ENCODE measurements around the gene CCDC116. TPM values are rescaled to one million over a fixed set of nuclear protein-coding genes. Genes with fewer than 3 reads are reported as not detected.

CCDC116 gene
- total and polyA plus RNA-seq, 4 donors: 0.37 to 0.74 (median 0.72) TPM

DNA sequence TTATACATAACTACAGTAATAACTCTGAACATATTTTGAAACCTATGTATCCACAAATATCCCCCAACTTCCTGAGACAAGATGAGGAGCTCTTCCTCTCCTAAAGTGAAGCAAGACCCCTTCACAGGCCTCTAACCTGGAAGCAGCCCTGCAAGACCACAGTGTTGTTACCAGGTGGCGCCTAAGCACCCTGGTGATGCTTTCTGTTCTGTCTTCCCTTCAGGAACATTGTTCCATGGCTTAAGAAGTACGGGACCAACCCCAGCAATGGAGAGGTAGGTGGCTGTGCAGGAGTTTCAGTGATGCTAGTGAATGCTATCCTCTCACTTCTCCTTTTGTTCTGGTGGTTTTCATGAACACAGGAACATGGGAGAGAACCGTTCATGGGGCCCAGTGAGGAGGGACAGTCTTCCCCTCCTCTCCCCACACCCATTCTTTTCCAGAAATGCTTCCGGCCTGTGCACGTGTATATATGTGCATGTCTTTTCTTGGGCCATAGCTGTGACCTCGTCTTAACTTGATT lies 39.6 kb downstream of the CCDC116 start:
- peaks cover 0 to 2% (median 0%) of the 10 kb centered on the region in 5 donors for H3K4me1 ChIP-seq (ENCODE audit: control insufficient read depth in 5 of 5, insufficient read depth in 5 of 5, low read length in 5 of 5)
- H3K9ac ChIP-seq (ENCODE audit: insufficient read depth in 1 of 2, low read length in 2 of 2): no peak overlapping the region
- WGBS, 2 donors: 58 to 76% methylated on average over 6 of the region's 6 CpGs
- peaks cover 6 to 44% (median 14%) of the 10 kb centered on the region in 4 donors for H3K36me3 ChIP-seq (ENCODE audit: control insufficient read depth in 4 of 4, insufficient read depth in 4 of 4, low read length in 4 of 4)
- DNase-seq: no peak
- no peak overlapping the region for H3K4me3 ChIP-seq
- no peaks in the 10 kb centered on the region for H3K27me3 ChIP-seq (ENCODE audit: control insufficient read depth in 3 of 3, insufficient read depth in 3 of 3, low read length in 2 of 3)
- no peaks in the 10 kb centered on the region for H3K9me3 ChIP-seq (ENCODE audit: control insufficient read depth in 4 of 4, insufficient read depth in 3 of 4, low read length in 3 of 4)
- H3K27ac ChIP-seq (ENCODE audit: low read depth in 1 of 2, low read length in 1 of 2): no peak overlapping the region
- no peak for ATAC-seq (ENCODE audit: insufficient read depth, low FRiP score)
- TF ChIP-seq, protein P1, sequence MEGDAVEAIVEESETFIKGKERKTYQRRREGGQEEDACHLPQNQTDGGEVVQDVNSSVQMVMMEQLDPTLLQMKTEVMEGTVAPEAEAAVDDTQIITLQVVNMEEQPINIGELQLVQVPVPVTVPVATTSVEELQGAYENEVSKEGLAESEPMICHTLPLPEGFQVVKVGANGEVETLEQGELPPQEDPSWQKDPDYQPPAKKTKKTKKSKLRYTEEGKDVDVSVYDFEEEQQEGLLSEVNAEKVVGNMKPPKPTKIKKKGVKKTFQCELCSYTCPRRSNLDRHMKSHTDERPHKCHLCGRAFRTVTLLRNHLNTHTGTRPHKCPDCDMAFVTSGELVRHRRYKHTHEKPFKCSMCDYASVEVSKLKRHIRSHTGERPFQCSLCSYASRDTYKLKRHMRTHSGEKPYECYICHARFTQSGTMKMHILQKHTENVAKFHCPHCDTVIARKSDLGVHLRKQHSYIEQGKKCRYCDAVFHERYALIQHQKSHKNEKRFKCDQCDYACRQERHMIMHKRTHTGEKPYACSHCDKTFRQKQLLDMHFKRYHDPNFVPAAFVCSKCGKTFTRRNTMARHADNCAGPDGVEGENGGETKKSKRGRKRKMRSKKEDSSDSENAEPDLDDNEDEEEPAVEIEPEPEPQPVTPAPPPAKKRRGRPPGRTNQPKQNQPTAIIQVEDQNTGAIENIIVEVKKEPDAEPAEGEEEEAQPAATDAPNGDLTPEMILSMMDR (IDR thresholded peaks at IDR 0.05; ENCODE audit: control extremely low read depth, extremely low read depth): no peak

DNA sequence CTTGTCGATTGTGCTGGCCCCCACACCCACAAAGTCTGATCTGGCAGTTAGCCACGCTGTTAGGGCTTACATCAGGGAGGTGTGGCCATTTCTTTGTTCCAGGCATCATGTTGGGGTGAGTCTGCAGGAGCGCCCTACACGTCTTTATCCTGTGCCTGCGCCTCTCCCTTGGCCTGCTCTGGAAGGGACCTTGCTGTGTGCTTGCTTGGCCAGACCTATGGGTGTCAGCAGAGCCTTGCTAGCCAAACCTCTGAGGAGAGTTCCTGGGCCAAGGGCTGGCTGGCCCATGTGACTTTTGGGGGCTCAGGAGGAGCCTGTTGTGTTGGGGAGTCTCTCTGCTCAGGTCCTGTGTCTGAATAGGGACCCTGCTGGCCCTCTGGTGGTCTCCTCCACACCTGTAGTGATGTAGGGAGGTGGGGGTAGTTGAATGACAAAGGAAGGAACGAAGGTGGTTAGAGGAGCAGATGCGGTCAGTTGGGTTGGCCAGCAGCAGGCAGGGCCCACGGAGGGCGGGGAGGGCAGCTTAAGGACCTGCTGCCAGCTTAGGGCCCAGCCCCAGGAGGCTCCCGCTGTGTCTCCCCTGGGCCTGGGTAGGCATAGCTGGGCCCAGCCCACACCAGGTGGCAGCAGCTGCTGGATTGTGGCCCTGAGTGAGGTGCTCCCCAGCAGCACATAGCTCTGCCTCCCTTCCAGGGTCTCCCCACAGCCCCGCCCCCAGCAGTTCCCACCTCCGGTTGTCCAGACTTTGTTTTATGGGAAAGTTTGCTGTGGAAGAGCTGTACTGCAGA lies 41.2 kb downstream of the CCDC116 start:
- Histone ChIP-seq H3K27me3 (ENCODE audit: control insufficient read depth in 3 of 3, insufficient read depth in 3 of 3, low read length in 2 of 3) (no peaks in the 10 kb centered on the region), H3K9ac (ENCODE audit: insufficient read depth in 1 of 2, low read length in 2 of 2) (no peak overlapping the region), H3K9me3 (ENCODE audit: control insufficient read depth in 4 of 4, insufficient read depth in 3 of 4, low read length in 3 of 4) (no peaks in the 10 kb centered on the region), H3K36me3 (ENCODE audit: control insufficient read depth in 4 of 4, insufficient read depth in 4 of 4, low read length in 4 of 4) (peaks cover 6 to 50% (median 14%) of the 10 kb centered on the region in 4 donors), H3K27ac (ENCODE audit: low read depth in 1 of 2, low read length in 1 of 2) (no peak overlapping the region), H3K4me3 (no peak overlapping the region), H3K4me1 (ENCODE audit: control insufficient read depth in 5 of 5, insufficient read depth in 5 of 5, low read length in 5 of 5) (no peaks in the 10 kb centered on the region)
- TF ChIP-seq, protein P1 (IDR thresholded peaks at IDR 0.05; ENCODE audit: control extremely low read depth, extremely low read depth): no peak
- no peak for ATAC-seq (ENCODE audit: insufficient read depth, low FRiP score)
- 94 to 98% methylated on average over 12 of the region's 12 CpGs for WGBS, 2 donors
- no peak for DNase-seq

DNA sequence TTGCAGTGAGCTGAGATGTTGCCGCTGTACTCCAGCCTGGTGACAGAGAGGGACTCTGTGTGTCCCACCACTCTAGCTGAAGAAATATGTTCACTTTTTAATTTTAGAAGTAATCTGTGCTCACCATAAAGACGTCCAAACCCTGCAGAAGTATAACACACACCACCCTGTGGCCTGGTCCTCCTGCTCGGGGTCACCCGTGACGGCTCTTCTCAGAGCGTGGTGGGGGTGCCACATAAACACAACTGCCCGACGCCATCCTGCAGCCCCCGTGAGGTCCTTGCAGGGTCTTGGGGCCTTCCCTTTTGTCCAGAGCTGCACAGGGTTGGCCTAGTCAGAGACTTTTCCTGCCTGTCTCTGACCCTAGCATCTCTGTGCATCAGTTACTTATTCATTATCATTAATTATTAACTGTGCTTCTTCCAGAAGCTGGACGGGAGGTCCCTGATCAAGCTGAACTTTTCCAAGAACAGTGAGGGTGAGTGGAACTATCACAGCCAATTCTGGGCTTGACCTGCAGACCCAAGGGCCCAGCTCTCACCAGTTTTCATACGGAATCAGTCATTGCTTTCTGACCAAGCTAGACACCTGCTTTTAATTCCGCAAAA lies 42.2 kb downstream of the CCDC116 start:
- ATAC-seq (ENCODE audit: insufficient read depth, low FRiP score) (no peak), DNase-seq (no peak)
- WGBS, 2 donors: 96% methylated on average over 12 of the region's 12 CpGs
- no peak overlapping the region for H3K9ac ChIP-seq (ENCODE audit: insufficient read depth in 1 of 2, low read length in 2 of 2)
- TF ChIP-seq, protein P1 (IDR thresholded peaks at IDR 0.05; ENCODE audit: control extremely low read depth, extremely low read depth): no peak
- no peaks in the 10 kb centered on the region for H3K4me1 ChIP-seq (ENCODE audit: control insufficient read depth in 5 of 5, insufficient read depth in 5 of 5, low read length in 5 of 5)
- peaks cover 6 to 48% (median 14%) of the 10 kb centered on the region in 4 donors for H3K36me3 ChIP-seq (ENCODE audit: control insufficient read depth in 4 of 4, insufficient read depth in 4 of 4, low read length in 4 of 4)
- H3K27ac ChIP-seq (ENCODE audit: low read depth in 1 of 2, low read length in 1 of 2): no peak overlapping the region
- H3K4me3 ChIP-seq: no peak overlapping the region
- no peaks in the 10 kb centered on the region for H3K9me3 ChIP-seq (ENCODE audit: control insufficient read depth in 4 of 4, insufficient read depth in 3 of 4, low read length in 3 of 4)
- no peaks in the 10 kb centered on the region for H3K27me3 ChIP-seq (ENCODE audit: control insufficient read depth in 3 of 3, insufficient read depth in 3 of 3, low read length in 2 of 3)
